Measurements from ENCODE around the gene FKBP5.

GRCh38 chr6:35719404-35719829 lies 30.7 kb upstream of the FKBP5 start:
- TF ChIP-seq CTCF (IDR thresholded peaks at IDR 0.05; ENCODE audit: low read length) (no peak), EZH2 (IDR thresholded peaks at IDR 0.05; ENCODE audit: borderline replicate concordance, low read length) (no peak)

Measured in OCI-LY1 (cell line).